ENCODE data around the gene NEBL. TPM values are rescaled to one million over a fixed set of nuclear protein-coding genes. Genes with fewer than 3 reads are reported as not detected.
A peak's percentile ranks its signal among the peaks of the same experiment; 100 is the strongest.
"Not testable (repeated sequence)": the region's sequence is repeated elsewhere in the genome, so short reads cannot be mapped to it uniquely, and the experiment has no call there.

NEBL gene
- total RNA-seq (2022) = 39.5 and 55.2 TPM in 2 replicates
- percentile 77 among the genes with signal in this experiment for Bru-seq, nascent RNA
- percentile 78 among the genes with signal in this experiment for BruChase-seq, experiment 1, labeled RNA remaining after a 2-hour chase
- percentile 74 among the genes with signal in this experiment for BruChase-seq, experiment 2, labeled RNA remaining after a 6-hour chase
- long read RNA-seq, transcript NEBL-203 (7 exons, 3,008 nt) = major isoform, 9 of 25 reads
- long read RNA-seq, partial matches to known transcripts = 2 of 25 reads
- long read RNA-seq, other reads (novel, unspliced or antisense) = 13 of 25 reads

- Mint-ChIP-seq H3K4me3 (ENCODE audit: unreplicated experiment) (no peak within 1 kb of the TSS), H3K27ac (ENCODE audit: unreplicated experiment) (no peak within 1 kb of the TSS), H3K36me3 (ENCODE audit: insufficient read depth, unreplicated experiment) (no peaks in the 10 kb centered on the region), H3K27me3 (ENCODE audit: insufficient read depth, unreplicated experiment) (no peaks in the 10 kb centered on the region), H3K9me3 (ENCODE audit: unreplicated experiment) (no peaks in the 10 kb centered on the region), H3K4me1 (ENCODE audit: low read depth, unreplicated experiment) (peaks cover 7% of the 10 kb centered on the region)
- no peaks in the 10 kb centered on the region for H3K9me3 ChIP-seq
- ChIA-PET POLR2A (no interaction called here), CTCF (no interaction called here)
- BruUV-seq (replicated peaks) = no TSS peak
- no peaks in the 10 kb centered on the region for H3K36me3 ChIP-seq (ENCODE audit: control insufficient read depth, insufficient read depth, low read length)
- intact Hi-C loops (cut with micrococcal nuclease; ENCODE audit: unreplicated experiment) = no loop called here
- H3K4me3 ChIP-seq (ENCODE audit: low read depth, low read length) = no peak within 1 kb of the TSS
- peaks cover 14% of the 10 kb centered on the region for H3K4me1 ChIP-seq
- H3K27me3 ChIP-seq (replicated peaks; ENCODE audit: control insufficient read depth, insufficient read depth, low read length) = no peaks in the 10 kb centered on the region
- no peak for TF ChIP-seq CTCF (IDR thresholded peaks at IDR 0.05; ENCODE audit: insufficient read depth in 1 of 2, low read depth in 1 of 2, low read length in 1 of 2, severe bottlenecking in 1 of 2, unreplicated experiment in 1 of 2)
- DNase-seq = no peak
Observed at GRCh38 chr10:20897146-20897825, at the start of gene NEBL. Gene NEBL, minus strand, starts transcription at chr10:20897311. Its CDS starts 106 bp downstream, at chr10:20897205.

GRCh38 chr10:20945546-20946332 is 48.6 kb upstream of the NEBL start:
- Histone ChIP-seq H3K4me3 (ENCODE audit: low read depth, low read length) (no peak overlapping the region), H3K27me3 (replicated peaks; ENCODE audit: control insufficient read depth, insufficient read depth, low read length) (no peaks in the 10 kb centered on the region), H3K4me1 (no peaks in the 10 kb centered on the region), H3K36me3 (ENCODE audit: control insufficient read depth, insufficient read depth, low read length) (no peaks in the 10 kb centered on the region), H3K9me3 (no peaks in the 10 kb centered on the region; the same call in 1 of the 2 replicates)
- Mint-ChIP-seq H3K27ac (ENCODE audit: unreplicated experiment) (no peak overlapping the region), H3K27me3 (ENCODE audit: insufficient read depth, unreplicated experiment) (no peaks in the 10 kb centered on the region), H3K36me3 (ENCODE audit: insufficient read depth, unreplicated experiment) (peaks cover 15% of the 10 kb centered on the region), H3K4me3 (ENCODE audit: unreplicated experiment) (no peak overlapping the region), H3K4me1 (ENCODE audit: low read depth, unreplicated experiment) (no peaks in the 10 kb centered on the region), H3K9me3 (ENCODE audit: unreplicated experiment) (no peaks in the 10 kb centered on the region)
- ChIA-PET CTCF (interaction anchor here (0.6 kb wide), 1 partner anchor 57 kb away, joined by 4 read pairs; no protein-coding TSS in a partner anchor), POLR2A (no interaction called here)
- no peak for TF ChIP-seq CTCF (IDR thresholded peaks at IDR 0.05; ENCODE audit: insufficient read depth in 1 of 2, low read depth in 1 of 2, low read length in 1 of 2, severe bottlenecking in 1 of 2, unreplicated experiment in 1 of 2)
- no TSS peak for BruUV-seq (replicated peaks)
- intact Hi-C loops (cut with micrococcal nuclease; ENCODE audit: unreplicated experiment) = no loop called here
- DNase-seq = no peak

- no peaks in the 10 kb centered on the region for H3K27me3 ChIP-seq (replicated peaks; ENCODE audit: control insufficient read depth, insufficient read depth, low read length)
- H3K4me3 ChIP-seq (ENCODE audit: low read depth, low read length) = no peak overlapping the region
- no peak overlapping the region for H3K4me3 Mint-ChIP-seq (ENCODE audit: unreplicated experiment)
- ChIA-PET POLR2A (no interaction called here), CTCF (no interaction called here)
- intact Hi-C loops (cut with micrococcal nuclease; ENCODE audit: unreplicated experiment) = no loop called here
- DNase-seq = no peak
- no peaks in the 10 kb centered on the region; the same call in 1 of the 2 replicates for H3K9me3 ChIP-seq
- no peaks in the 10 kb centered on the region for H3K9me3 Mint-ChIP-seq (ENCODE audit: unreplicated experiment)
- H3K27me3 Mint-ChIP-seq (ENCODE audit: insufficient read depth, unreplicated experiment) = no peaks in the 10 kb centered on the region
- no peaks in the 10 kb centered on the region for H3K36me3 ChIP-seq (ENCODE audit: control insufficient read depth, insufficient read depth, low read length)
- BruUV-seq (replicated peaks) = no TSS peak
- H3K4me1 Mint-ChIP-seq (ENCODE audit: low read depth, unreplicated experiment) = no peaks in the 10 kb centered on the region
- TF ChIP-seq CTCF (IDR thresholded peaks at IDR 0.05; ENCODE audit: insufficient read depth in 1 of 2, low read depth in 1 of 2, low read length in 1 of 2, severe bottlenecking in 1 of 2, unreplicated experiment in 1 of 2) = no peak
- peaks cover 15% of the 10 kb centered on the region for H3K36me3 Mint-ChIP-seq (ENCODE audit: insufficient read depth, unreplicated experiment)
- no peak overlapping the region for H3K27ac Mint-ChIP-seq (ENCODE audit: unreplicated experiment)
- no peaks in the 10 kb centered on the region for H3K4me1 ChIP-seq
Observed at GRCh38 chr10:20944789-20945502, 47.8 kb upstream of the NEBL start.

GRCh38 chr10:20939414-20939813 is 42.3 kb upstream of the NEBL start:
- H3K27ac Mint-ChIP-seq (ENCODE audit: unreplicated experiment); H3K4me3 ChIP-seq (ENCODE audit: low read depth, low read length); H3K27me3 ChIP-seq (replicated peaks; ENCODE audit: control insufficient read depth, insufficient read depth, low read length); BruUV-seq (replicated peaks); CTCF ChIA-PET; H3K4me1 ChIP-seq; intact Hi-C loops (cut with micrococcal nuclease; ENCODE audit: unreplicated experiment); H3K4me1 Mint-ChIP-seq (ENCODE audit: low read depth, unreplicated experiment); H3K4me3 Mint-ChIP-seq (ENCODE audit: unreplicated experiment); H3K9me3 ChIP-seq; POLR2A ChIA-PET; DNase-seq; H3K36me3 ChIP-seq (ENCODE audit: control insufficient read depth, insufficient read depth, low read length); H3K27me3 Mint-ChIP-seq (ENCODE audit: insufficient read depth, unreplicated experiment): not testable (repeated sequence)
- H3K9me3 Mint-ChIP-seq (ENCODE audit: unreplicated experiment) = peaks cover 27% of the 10 kb centered on the region
- H3K36me3 Mint-ChIP-seq (ENCODE audit: insufficient read depth, unreplicated experiment) = peaks cover 14% of the 10 kb centered on the region

All from Caco-2 (cell line).